Mesendoderm (in vitro differentiated cells): ENCODE data around the gene MACROD2. TPM values are rescaled to one million over a fixed set of nuclear protein-coding genes. Genes with fewer than 3 reads are reported as not detected.
A peak's percentile ranks its signal among the peaks of the same experiment; 100 is the strongest.

Experiments
- DNase-seq: peaks from one replicate; pipeline ENCODE4 v3.0.0; 2013
- H2AK5ac ChIP-seq: 2 replicates; pipeline ENCODE4 v1.6.1; 2013; ENCODE audit warnings: low read length, inconsistent platforms
- H2BK120ac ChIP-seq: 2 replicates; pipeline ENCODE4 v1.6.1; 2013; ENCODE audit warnings: low read depth, mild to moderate bottlenecking, low read length, moderate library complexity, mixed read lengths
- H2BK15ac ChIP-seq: replicated peaks from 2 replicates; pipeline ENCODE4 v1.6.1; 2013; ENCODE audit warnings: low read depth, mild to moderate bottlenecking, moderate library complexity
- H2BK5ac ChIP-seq: 2 replicates; pipeline ENCODE4 v1.6.1; 2013; ENCODE audit warnings: low read length, inconsistent platforms
- H3K18ac ChIP-seq: 2 replicates; pipeline ENCODE4 v1.6.1; 2013; ENCODE audit warnings: mild to moderate bottlenecking, low read length, mixed read lengths
- H3K23ac ChIP-seq: one replicate; pipeline ENCODE4 v1.6.1; 2013; ENCODE audit warnings: low read length
- H3K27ac ChIP-seq: 2 replicates; pipeline ENCODE4 v1.5.1; 2013; ENCODE audit warnings: low read depth, mild to moderate bottlenecking, inconsistent platforms, low read length, moderate library complexity
- H3K27me3 ChIP-seq: 2 replicates; pipeline ENCODE4 v1.6.1; 2013; ENCODE audit warnings: low read length, control low read depth, mild to moderate bottlenecking, inconsistent platforms; ENCODE audit not compliant: insufficient read depth, poor library complexity
- H3K36me3 ChIP-seq: 2 replicates; pipeline ENCODE4 v1.6.1; 2013; ENCODE audit warnings: low read length, inconsistent platforms; ENCODE audit not compliant: control insufficient read depth, insufficient read depth
- H3K4ac ChIP-seq: one replicate; pipeline ENCODE4 v1.6.1; 2013; ENCODE audit warnings: low read depth, mild to moderate bottlenecking, low read length, moderate library complexity
- H3K4me1 ChIP-seq: 2 replicates; pipeline ENCODE4 v1.6.1; 2013; ENCODE audit warnings: low read depth, low read length, inconsistent platforms; ENCODE audit not compliant: control insufficient read depth
- H3K4me2 ChIP-seq: 2 replicates; pipeline ENCODE4 v1.6.1; 2013; ENCODE audit warnings: low read length
- H3K4me3 ChIP-seq: 2 replicates; pipeline ENCODE4 v1.5.1; 2013; ENCODE audit warnings: mild to moderate bottlenecking, low read length
- H3K56ac ChIP-seq: one replicate; pipeline ENCODE4 v1.6.1; 2013; ENCODE audit warnings: low read length
- H3K79me1 ChIP-seq: 2 replicates; pipeline ENCODE4 v1.6.1; 2013; ENCODE audit warnings: low read length, inconsistent platforms
- H3K79me2 ChIP-seq: 2 replicates; pipeline ENCODE4 v1.6.1; 2013; ENCODE audit warnings: mild to moderate bottlenecking, low read length; ENCODE audit not compliant: control insufficient read depth, insufficient read depth
- H3K9ac ChIP-seq: 2 replicates; pipeline ENCODE4 v1.6.1; 2013; ENCODE audit warnings: low read length, inconsistent platforms
- H4K5ac ChIP-seq: one replicate; pipeline ENCODE4 v1.6.1; 2013; ENCODE audit warnings: low read length
- H4K8ac ChIP-seq: one replicate; pipeline ENCODE4 v1.6.1; 2013; ENCODE audit warnings: low read depth, mild to moderate bottlenecking, control low read depth, low read length, moderate library complexity
- WGBS: extraction: QIAGEN DNeasy Blood & Tissue Kit; methylation state at CpG from one replicate; pipeline ENCODE4 v1.1.7; 2013; ENCODE audit warnings: low lambda C conversion rate, missing lambda C conversion rate; ENCODE audit not compliant: insufficient coverage; ENCODE audit errors: extremely low coverage; 5-methylcytosine and 5-hydroxymethylcytosine counted together
- polyA plus RNA-seq, 2 experiments: library from polyadenylated mRNA; stranded (reverse); fragments of 200-250 nt; gene quantifications; one replicate each; pipeline ENCODE4 v1.2.3, GENCODE V29; 2013

Gene MACROD2
- 0.79 TPM for polyA plus RNA-seq (2013, experiment 1 of 2)
- polyA plus RNA-seq (2013, experiment 2 of 2): 0.67 TPM

GRCh38 chr20:13995086-13995665, at the start of gene MACROD2:
MACROD2 (plus strand) TSS chr20:13995516.
- H3K27ac ChIP-seq: no peak within 1 kb of the TSS

DNA sequence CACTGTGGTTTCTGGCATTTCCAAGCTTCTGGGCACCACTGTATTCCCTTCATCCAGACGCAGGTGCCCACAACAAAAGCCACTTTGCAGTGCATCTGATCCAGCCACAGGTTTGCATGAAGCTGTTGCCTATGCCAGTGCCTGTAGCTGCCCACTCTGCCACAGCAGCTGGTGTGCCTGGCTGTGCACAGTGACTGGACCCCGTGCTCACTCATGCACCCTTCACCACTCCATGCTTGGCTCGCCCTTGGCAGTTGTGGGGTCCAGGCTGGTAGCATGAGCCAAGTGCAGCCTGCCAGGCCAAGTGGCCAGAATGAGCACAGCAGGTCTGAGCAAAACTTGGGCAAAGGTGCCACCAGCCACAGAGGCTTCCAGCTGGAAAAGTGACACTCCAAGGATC, 47.6 kb upstream of the MACROD2 start:
- Histone ChIP-seq H2BK120ac (no peak overlapping the region), H3K27me3 (no peaks in the 10 kb centered on the region), H4K5ac (no peak overlapping the region), H3K27ac (no peak overlapping the region), H3K9ac (no peak overlapping the region), H2BK5ac (no peak overlapping the region), H3K79me1 (no peaks in the 10 kb centered on the region), H3K4ac (no peak overlapping the region), H3K56ac (no peak overlapping the region), H3K23ac (no peak overlapping the region), H3K36me3 (no peaks in the 10 kb centered on the region), H3K4me3 (no peak overlapping the region), H4K8ac (no peak overlapping the region), H3K4me2 (no peak overlapping the region), H3K4me1 (no peaks in the 10 kb centered on the region), H2AK5ac (no peak overlapping the region), H3K79me2 (no peaks in the 10 kb centered on the region), H3K18ac (no peak overlapping the region), H2BK15ac (no peak overlapping the region)
- WGBS: no CpG with 5 or more reads among the region's 3 CpGs
- no peak for DNase-seq

More at GRCh38 chr20:13995086-13995665, at the start of gene MACROD2:
- Histone ChIP-seq H3K4ac (no peak within 1 kb of the TSS), H2BK5ac (no peak within 1 kb of the TSS), H3K79me2 (no peaks in the 10 kb centered on the region), H2BK120ac (no peak within 1 kb of the TSS), H3K4me3 (peak within 1 kb of the TSS; percentile 43), H3K4me2 (peak within 1 kb of the TSS; percentile 61), H3K79me1 (no peaks in the 10 kb centered on the region), H2AK5ac (no peak within 1 kb of the TSS), H3K27me3 (no peaks in the 10 kb centered on the region), H3K56ac (peak within 1 kb of the TSS; percentile 71), H3K36me3 (no peaks in the 10 kb centered on the region), H3K18ac (no peak within 1 kb of the TSS), H2BK15ac (no peak within 1 kb of the TSS), H4K8ac (no peak within 1 kb of the TSS), H3K23ac (no peak within 1 kb of the TSS), H3K9ac (peak within 1 kb of the TSS; percentile 26), H4K5ac (no peak within 1 kb of the TSS), H3K4me1 (no peaks in the 10 kb centered on the region)
- no CpG with 5 or more reads among the region's 61 CpGs for WGBS
- peak; percentile 97 for DNase-seq

- no peak overlapping the region for H3K9ac ChIP-seq
- DNase-seq: peak; percentile 44
- H3K79me1 ChIP-seq: no peaks in the 10 kb centered on the region
- no peak overlapping the region for H4K8ac ChIP-seq
- no peak overlapping the region for H2BK5ac ChIP-seq
- whole genome bisulfite sequencing: no CpG with 5 or more reads among the region's 6 CpGs
- H2BK15ac ChIP-seq: no peak overlapping the region
- H3K27me3 ChIP-seq: no peaks in the 10 kb centered on the region
- H3K23ac ChIP-seq: no peak overlapping the region
- no peaks in the 10 kb centered on the region for H3K4me1 ChIP-seq
- H3K56ac ChIP-seq: no peak overlapping the region
- H3K4me2 ChIP-seq: no peak overlapping the region
- H3K27ac ChIP-seq: no peak overlapping the region
- H3K4ac ChIP-seq: no peak overlapping the region
- no peaks in the 10 kb centered on the region for H3K36me3 ChIP-seq
- no peak overlapping the region for H3K4me3 ChIP-seq
- no peak overlapping the region for H4K5ac ChIP-seq
- H2AK5ac ChIP-seq: no peak overlapping the region
- H2BK120ac ChIP-seq: no peak overlapping the region
- no peak overlapping the region for H3K18ac ChIP-seq
- H3K79me2 ChIP-seq: no peaks in the 10 kb centered on the region
Observed at GRCh38 chr20:13953227-13953626, 42.1 kb upstream of the MACROD2 start.

DNA sequence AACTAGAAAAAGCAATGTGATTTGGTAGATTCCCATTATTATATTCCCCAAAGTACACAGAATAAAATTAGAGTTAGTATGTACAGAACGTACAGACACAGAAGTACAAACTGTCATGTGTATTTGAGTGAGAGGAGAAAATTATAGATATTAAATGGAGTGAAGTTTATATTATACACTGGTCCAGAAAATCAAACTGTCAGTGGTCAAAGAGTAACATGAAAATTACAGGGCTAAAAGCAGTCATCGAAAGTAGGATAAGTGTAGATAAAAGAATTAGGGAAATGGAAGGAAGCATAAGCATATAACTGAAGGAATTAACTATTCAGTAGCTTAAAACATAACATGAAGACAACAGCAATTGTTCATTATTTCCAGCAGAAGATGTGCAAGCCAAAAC, 35.2 kb upstream of the MACROD2 start:
- Histone ChIP-seq H3K79me1 (no peaks in the 10 kb centered on the region), H3K79me2 (no peaks in the 10 kb centered on the region), H3K36me3 (no peaks in the 10 kb centered on the region), H3K4me3 (no peak overlapping the region), H2BK120ac (no peak overlapping the region), H3K4me2 (no peak overlapping the region), H3K4ac (no peak overlapping the region), H3K56ac (no peak overlapping the region), H4K5ac (no peak overlapping the region), H2AK5ac (no peak overlapping the region), H2BK15ac (no peak overlapping the region), H2BK5ac (no peak overlapping the region), H3K27me3 (no peaks in the 10 kb centered on the region), H3K9ac (no peak overlapping the region), H4K8ac (no peak overlapping the region), H3K23ac (no peak overlapping the region), H3K27ac (no peak overlapping the region), H3K4me1 (no peaks in the 10 kb centered on the region), H3K18ac (no peak overlapping the region)
- DNase-seq: no peak
- WGBS: no CpG with 5 or more reads among the region's 2 CpGs

DNA sequence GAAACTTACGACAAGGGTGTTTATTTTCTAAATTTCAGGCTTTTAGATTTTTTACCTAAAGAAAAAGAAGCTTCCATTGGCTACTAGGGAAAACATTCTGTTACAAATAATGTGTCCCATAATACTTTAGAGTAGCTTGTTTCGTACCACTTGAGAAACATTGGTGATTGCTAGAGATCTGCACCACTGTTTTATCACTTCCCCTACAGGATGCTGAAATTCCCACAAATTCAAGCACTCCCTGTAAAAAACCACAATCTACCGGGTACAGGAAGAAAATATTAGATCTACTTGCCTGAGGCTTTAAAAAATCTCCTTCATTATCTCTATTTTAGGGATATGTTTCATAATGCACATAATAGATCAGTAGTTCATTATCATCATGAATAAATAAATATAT, 34.8 kb upstream of the MACROD2 start:
- Histone ChIP-seq H3K4ac (no peak overlapping the region), H4K8ac (no peak overlapping the region)

DNA sequence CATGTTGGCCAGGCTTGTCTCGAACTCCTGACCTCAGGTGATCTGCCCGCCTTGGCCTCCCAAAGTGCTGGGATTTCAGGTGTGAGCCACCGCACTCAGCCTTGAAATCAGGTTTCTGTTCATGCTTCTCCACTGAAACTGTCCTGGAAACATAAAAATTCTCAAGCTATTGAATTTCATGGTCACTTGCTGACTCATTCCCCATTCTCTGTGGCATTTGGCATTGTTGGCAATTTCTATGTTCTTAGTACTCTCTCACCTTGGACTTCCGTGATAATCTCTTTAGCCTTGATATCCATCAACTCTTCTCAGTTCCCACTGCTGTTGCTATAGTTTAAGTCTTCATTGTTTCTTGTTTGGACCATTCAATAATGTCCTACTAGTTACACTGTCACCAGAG, 11.1 kb upstream of the MACROD2 start:
- no peak overlapping the region for H3K4me2 ChIP-seq
- no peaks in the 10 kb centered on the region for H3K79me2 ChIP-seq
- no peak for DNase-seq
- H4K8ac ChIP-seq: no peak overlapping the region
- no peak overlapping the region for H2AK5ac ChIP-seq
- no peak overlapping the region for H2BK5ac ChIP-seq
- no peak overlapping the region for H3K23ac ChIP-seq
- H3K18ac ChIP-seq: no peak overlapping the region
- WGBS: no CpG with 5 or more reads among the region's 4 CpGs
- no peak overlapping the region for H3K56ac ChIP-seq
- no peaks in the 10 kb centered on the region for H3K36me3 ChIP-seq
- H3K9ac ChIP-seq: no peak overlapping the region
- no peaks in the 10 kb centered on the region for H3K79me1 ChIP-seq
- H3K4ac ChIP-seq: no peak overlapping the region
- H2BK15ac ChIP-seq: no peak overlapping the region
- H3K4me3 ChIP-seq: no peak overlapping the region
- no peaks in the 10 kb centered on the region for H3K27me3 ChIP-seq
- H2BK120ac ChIP-seq: no peak overlapping the region
- H4K5ac ChIP-seq: no peak overlapping the region
- no peak overlapping the region for H3K27ac ChIP-seq
- no peaks in the 10 kb centered on the region for H3K4me1 ChIP-seq

More for the DNA sequence above, 34.8 kb upstream of the MACROD2 start:
- H2BK120ac ChIP-seq: no peak overlapping the region
- H3K27ac ChIP-seq: no peak overlapping the region
- H3K23ac ChIP-seq: no peak overlapping the region
- no peaks in the 10 kb centered on the region for H3K79me1 ChIP-seq
- H3K27me3 ChIP-seq: no peaks in the 10 kb centered on the region
- WGBS: no CpG with 5 or more reads among the region's 3 CpGs
- H3K9ac ChIP-seq: no peak overlapping the region
- no peak overlapping the region for H2BK5ac ChIP-seq
- no peaks in the 10 kb centered on the region for H3K36me3 ChIP-seq
- no peaks in the 10 kb centered on the region for H3K79me2 ChIP-seq
- no peak overlapping the region for H2AK5ac ChIP-seq
- no peak overlapping the region for H3K56ac ChIP-seq
- H3K18ac ChIP-seq: no peak overlapping the region
- no peak overlapping the region for H3K4me2 ChIP-seq
- H2BK15ac ChIP-seq: no peak overlapping the region
- no peaks in the 10 kb centered on the region for H3K4me1 ChIP-seq
- DNase-seq: no peak
- no peak overlapping the region for H4K5ac ChIP-seq
- H3K4me3 ChIP-seq: no peak overlapping the region
